Measurements from ENCODE around the gene TBPL1. TPM values are rescaled to one million over a fixed set of nuclear protein-coding genes. Genes with fewer than 3 reads are reported as not detected.

TBPL1 gene
- total and polyA plus RNA-seq, 2 of the 13 experiments (the other 11 are each of a cell fraction or from before 2014, with no cell fraction given): 25.3 to 39.3 TPM

- TF ChIP-seq ZNF350 (CRISPR knock-in tag; IDR thresholded peaks at IDR 0.05; ENCODE audit: borderline replicate concordance, low read depth) (no peak; the same call in 1 of the 2 replicates), SP2 (CRISPR knock-in tag; IDR thresholded peaks at IDR 0.05) (peak; percentile 49; the same call in 1 of the 2 replicates), ZNF776 (CRISPR knock-in tag; IDR thresholded peaks at IDR 0.05) (peak; percentile 50; the same call in 1 of the 2 replicates), CHD4 (IDR thresholded peaks at IDR 0.05; ENCODE audit: borderline replicate concordance, low read length) (no peak), ZNF598 (CRISPR knock-in tag; IDR thresholded peaks at IDR 0.05; ENCODE audit: borderline replicate concordance) (no peak; the same call in 1 of the 2 replicates), NPAS2 (CRISPR knock-in tag; IDR thresholded peaks at IDR 0.05; ENCODE audit: borderline replicate concordance) (no peak), ZBED4 (CRISPR knock-in tag; IDR thresholded peaks at IDR 0.05; ENCODE audit: borderline replicate concordance) (no peak), RERE (CRISPR knock-in tag; IDR thresholded peaks at IDR 0.05; ENCODE audit: low read depth) (no peak), ATF4 (CRISPR knock-in tag; IDR thresholded peaks at IDR 0.05) (no peak), SIX1 (CRISPR knock-in tag; IDR thresholded peaks at IDR 0.05; ENCODE audit: borderline replicate concordance) (no peak), SMARCC2 (IDR thresholded peaks at IDR 0.05) (no peak), DRAP1 (CRISPR knock-in tag; IDR thresholded peaks at IDR 0.05) (no peak), ZNF569 (CRISPR knock-in tag; IDR thresholded peaks at IDR 0.05; ENCODE audit: borderline replicate concordance) (peak; percentile 87; the same call in 1 of the 2 replicates), ZNF296 (CRISPR knock-in tag; conservative IDR thresholded peaks at IDR 0.05) (no peak), TFAP4 (IDR thresholded peaks at IDR 0.05; ENCODE audit: borderline replicate concordance, low read depth) (no peak)
Measured at GRCh38 chr6:133951881-133952814, 876 bp upstream of the TBPL1 start (continued).
